GM19397 (cell line): ENCODE results near the gene UTP11.
"Not testable (repeated sequence)": the region's sequence is repeated elsewhere in the genome, so short reads cannot be mapped to it uniquely, and the experiment has no call there.

Source experiments
- ATAC-seq: cut with Tn5 transposase; IDR thresholded peaks from one replicate; pipeline ENCODE4 v1.9.1; 2021; ENCODE audit warnings: mild to moderate bottlenecking, moderate library complexity; ENCODE audit not compliant: unreplicated experiment

Gene UTP11

DNA sequence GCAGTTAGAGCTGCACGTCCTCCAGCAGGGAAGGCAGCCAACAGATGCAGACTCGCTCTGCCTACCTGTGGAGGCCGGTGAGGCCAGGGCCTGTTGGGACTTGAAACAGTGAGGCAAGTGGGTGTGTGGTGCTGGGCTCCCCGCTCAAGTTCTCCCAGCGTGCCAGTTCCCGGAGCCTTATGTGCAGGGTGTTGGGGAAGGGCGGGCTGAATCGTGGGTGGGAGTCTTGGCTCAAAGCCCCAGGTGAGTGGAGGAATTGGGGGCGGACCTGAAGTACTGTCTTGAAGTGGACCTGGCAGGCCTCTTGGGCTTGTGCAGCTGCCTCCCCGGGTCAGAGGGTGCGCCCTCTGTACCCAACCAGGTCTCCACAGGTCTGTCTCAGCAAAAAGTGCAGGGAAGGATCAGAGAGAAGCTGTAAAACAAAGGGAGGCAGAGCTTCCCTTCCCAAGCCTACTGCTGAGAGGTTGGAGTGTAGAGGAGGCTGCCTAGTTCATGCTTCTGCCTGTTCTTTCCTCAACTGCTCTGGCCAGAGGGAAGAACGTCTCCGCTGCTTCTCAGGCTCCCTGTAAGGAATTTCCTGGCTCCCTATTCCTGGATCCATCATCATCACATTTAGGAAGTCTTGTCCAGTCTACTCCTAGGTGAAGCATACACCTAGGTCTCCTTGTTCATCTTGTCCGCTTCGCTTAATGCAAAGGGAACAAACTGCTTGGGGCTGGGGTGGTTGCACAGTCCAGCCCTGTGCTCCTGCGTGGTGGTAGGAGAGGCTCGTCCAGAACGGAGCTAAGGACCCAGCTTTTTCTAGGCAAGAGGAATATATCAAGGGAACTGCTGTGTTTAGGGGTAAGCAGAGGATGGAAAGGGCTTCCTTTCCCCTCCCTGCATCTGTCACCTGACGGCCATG lies 14.9 kb downstream of the UTP11 start:
- ATAC-seq, result no peak

- ATAC-seq, result peak; percentile 63
These were observed 15.6 kb downstream of the UTP11 start for GRCh38 chr1:38028105-38028591.

DNA sequence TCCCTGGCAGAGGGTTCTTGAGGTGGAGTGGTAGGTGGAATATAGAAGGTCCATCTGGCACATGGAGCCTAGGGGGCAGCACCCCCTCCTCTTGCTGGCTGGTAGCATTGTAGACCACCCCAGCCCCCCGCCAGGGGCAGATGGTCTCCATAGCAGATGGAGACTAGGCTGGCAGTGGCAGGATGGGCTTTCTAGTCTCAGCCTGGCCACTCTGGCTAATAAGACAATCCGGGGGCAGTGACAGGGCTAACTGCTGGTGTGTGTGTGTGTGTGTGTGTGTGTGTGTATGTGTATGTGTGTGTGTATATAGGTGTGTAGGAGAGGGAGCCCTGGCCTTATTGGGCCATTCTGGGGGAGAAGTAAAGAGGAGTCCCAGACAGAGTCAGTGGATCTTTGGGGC lies 16.1 kb downstream of the UTP11 start:
- ATAC-seq, result no peak

- no peak for ATAC-seq
These were observed 16.6 kb downstream of the UTP11 start for GRCh38 chr1:38029081-38029681.

- peak; percentile 37 for ATAC-seq
These were observed 17.4 kb downstream of the UTP11 start for GRCh38 chr1:38029685-38030511.

GRCh38 chr1:38030596-38031512 lies 18.3 kb downstream of the UTP11 start:
- ATAC-seq, result no peak

GRCh38 chr1:38031513-38031866 lies 19.0 kb downstream of the UTP11 start:
- no peak for ATAC-seq

DNA sequence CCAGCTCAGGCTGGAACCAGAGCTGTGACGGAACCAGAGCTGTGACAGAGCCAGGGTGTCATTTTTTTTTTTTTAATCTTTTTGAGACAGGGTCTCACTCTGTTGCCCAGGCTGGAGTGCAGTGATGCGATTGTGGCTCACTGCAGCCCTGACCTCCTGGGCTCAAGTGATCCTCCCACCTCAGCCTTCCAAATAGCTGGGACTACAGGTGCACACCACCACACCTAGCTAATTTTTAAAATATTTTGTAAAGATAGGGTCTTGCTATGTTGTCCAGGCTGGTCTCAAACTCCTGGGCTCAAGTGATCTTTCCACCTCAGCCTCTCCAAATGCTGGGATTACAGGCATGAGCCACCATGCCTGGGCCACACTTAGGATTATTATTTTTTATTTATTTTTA lies 20.5 kb downstream of the UTP11 start:
- not testable (repeated sequence) for ATAC-seq

DNA sequence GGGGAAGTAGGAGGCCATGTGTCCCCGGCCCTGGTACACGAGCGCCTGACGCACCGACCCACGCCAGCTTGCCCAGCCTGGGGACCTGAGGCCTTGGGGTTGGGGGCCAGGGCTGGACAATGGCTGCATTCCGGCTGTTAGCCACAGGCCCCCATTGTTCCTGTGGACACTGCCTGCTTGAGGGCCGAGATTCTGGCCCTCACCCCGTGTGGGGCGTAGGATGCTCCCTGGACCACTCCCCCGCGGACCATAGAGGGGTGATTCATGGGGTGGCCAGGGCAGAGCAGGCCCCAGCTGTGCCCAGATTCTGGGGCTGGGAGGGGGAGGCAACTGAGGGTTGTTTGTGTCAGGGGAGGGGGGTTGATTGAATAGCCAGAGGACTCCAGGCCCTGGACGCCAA lies 22.3 kb downstream of the UTP11 start:
- no peak for ATAC-seq

GRCh38 chr1:38037221-38037939 lies 24.8 kb downstream of the UTP11 start:
- ATAC-seq, result no peak

DNA sequence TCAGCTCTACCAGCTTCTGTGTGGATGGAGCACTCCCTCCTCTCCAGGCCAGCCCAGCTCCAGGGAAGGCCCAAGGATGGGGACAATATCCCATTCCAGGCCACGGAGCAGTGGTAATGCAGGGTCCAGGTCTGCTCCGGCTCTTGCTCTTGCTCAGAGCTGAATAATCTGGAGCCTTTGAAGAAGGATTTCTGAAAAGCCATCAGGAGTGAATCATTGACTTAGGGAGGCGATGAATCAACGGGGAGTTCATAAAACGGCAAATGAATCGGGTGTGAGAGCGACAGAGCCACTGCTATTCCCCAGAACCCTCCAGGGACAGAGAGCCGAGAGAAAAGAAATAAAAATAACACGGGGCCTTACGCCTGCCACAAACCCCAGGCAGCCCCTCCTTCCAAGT lies 26.3 kb downstream of the UTP11 start:
- no peak for ATAC-seq

GRCh38 chr1:38039331-38040088 lies 27.0 kb downstream of the UTP11 start:
- ATAC-seq, result no peak

- no peak for ATAC-seq
These were observed 29.7 kb downstream of the UTP11 start for GRCh38 chr1:38041936-38042834.

- ATAC-seq, result no peak
These were observed 30.7 kb downstream of the UTP11 start for GRCh38 chr1:38043036-38043747.

GRCh38 chr1:38044221-38045215 lies 32.0 kb downstream of the UTP11 start:
- ATAC-seq, result no peak
